Esophagus muscularis mucosa (tissue), 3 donors: ENCODE results near the gene MOB3B.

Experiments
- CTCF ChIP-seq, 3 experiments: fragments of 200-600 bp in 2 of 3; fragments of 450-650 bp in 1 of 3; sonication (generic) in 2 of 3; IDR thresholded peaks; one replicate each; pipeline ENCODE4 v1.5.1; 2017 to 2019; ENCODE audit warnings: antibody characterized with exemption in 3 of 3, mild to moderate bottlenecking in 2 of 3, moderate library complexity in 1 of 3
- POLR2A ChIP-seq: fragments of 450-650 bp; IDR thresholded peaks from one replicate; pipeline ENCODE4 v1.6.1; 2017; ENCODE audit warnings: antibody characterized with exemption, moderate library complexity, mild to moderate bottlenecking, low read depth
- POLR2AphosphoS5 ChIP-seq, 2 donors: sonication (generic); formaldehyde crosslinking; IDR thresholded peaks; one replicate each; pipeline ENCODE4 v1.6.1; 2017; ENCODE audit warnings: antibody characterized with exemption in 2 of 2

GRCh38 chr9:27451207-27451797 is 78.3 kb downstream of the MOB3B start:
- no peak for TF ChIP-seq CTCF (IDR thresholded peaks at IDR 0.05)
- no peak for TF ChIP-seq POLR2AphosphoS5 (IDR thresholded peaks at IDR 0.05)
- no peak for TF ChIP-seq POLR2A
